ENCODE results near the gene ZCCHC7.
"Not testable (repeated sequence)": the region's sequence is repeated elsewhere in the genome, so short reads cannot be mapped to it uniquely, and the experiment has no call there.

Gene ZCCHC7

GRCh38 chr9:37255944-37256862 lies 135.8 kb downstream of the ZCCHC7 start:
- no peak for DNase-seq

- DNase-seq = no peak
These were observed 139.6 kb downstream of the ZCCHC7 start for GRCh38 chr9:37259951-37260350.

- peak; percentile 16 for DNase-seq
These were observed 142.0 kb downstream of the ZCCHC7 start for GRCh38 chr9:37262410-37262809.

DNA sequence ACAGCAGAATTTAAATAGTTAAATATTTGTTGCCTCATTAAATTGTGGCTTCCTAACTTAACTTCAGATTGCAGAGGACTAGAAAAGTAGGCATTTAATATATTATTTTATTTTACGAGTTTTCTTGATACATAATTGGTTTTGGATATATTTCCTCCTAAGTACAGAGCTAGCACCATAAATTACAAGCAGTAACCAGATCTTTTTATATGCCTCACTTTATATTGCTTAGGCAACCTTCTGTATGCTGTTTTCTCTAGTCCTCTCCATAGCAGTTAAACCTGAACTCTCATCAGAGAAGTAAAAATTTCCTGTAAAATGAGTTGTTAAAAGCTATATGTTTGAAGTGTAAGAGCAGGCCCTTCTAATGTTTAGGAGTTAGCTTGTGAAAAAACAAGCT lies 144.2 kb downstream of the ZCCHC7 start:
- no peak for DNase-seq

DNA sequence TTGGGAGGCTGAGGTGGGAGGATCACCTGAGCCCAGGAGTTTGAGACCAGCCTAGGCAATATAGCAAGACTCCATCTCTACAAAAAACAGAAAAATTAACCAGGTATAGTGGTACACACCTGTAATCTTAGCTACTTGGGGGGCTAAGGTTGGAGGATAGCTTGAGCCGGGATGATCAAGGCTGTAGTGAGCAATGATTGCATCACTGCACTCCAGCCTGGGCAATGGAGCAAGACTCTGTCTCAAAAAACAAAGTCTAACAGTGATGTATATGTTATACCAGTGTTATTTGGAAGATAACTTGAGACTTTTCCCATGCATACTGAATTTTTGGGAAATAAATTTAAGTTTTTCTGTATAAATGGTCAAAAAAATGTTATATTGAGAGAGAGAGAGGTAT lies 146.3 kb downstream of the ZCCHC7 start:
- no peak for DNase-seq

DNA sequence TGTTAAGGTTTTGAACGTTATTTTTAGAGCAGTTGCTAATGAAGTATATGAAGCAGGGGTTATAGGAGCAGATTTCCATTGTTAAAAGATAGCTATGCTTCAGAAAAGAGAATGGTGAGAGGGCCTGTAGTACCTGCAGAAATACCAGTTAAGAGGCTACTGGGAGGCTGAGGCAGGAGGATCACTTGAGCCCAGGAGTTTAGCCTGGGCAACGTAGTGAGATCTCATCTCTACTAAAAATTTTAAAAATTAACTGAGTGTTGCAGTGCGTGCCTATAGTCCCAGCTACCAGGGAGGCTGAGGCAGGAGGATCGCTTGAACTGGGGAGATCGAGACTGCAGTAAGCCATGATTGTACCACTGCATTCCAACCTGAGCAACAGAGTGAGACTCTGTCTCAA lies 148.8 kb downstream of the ZCCHC7 start:
- no peak for DNase-seq

DNA sequence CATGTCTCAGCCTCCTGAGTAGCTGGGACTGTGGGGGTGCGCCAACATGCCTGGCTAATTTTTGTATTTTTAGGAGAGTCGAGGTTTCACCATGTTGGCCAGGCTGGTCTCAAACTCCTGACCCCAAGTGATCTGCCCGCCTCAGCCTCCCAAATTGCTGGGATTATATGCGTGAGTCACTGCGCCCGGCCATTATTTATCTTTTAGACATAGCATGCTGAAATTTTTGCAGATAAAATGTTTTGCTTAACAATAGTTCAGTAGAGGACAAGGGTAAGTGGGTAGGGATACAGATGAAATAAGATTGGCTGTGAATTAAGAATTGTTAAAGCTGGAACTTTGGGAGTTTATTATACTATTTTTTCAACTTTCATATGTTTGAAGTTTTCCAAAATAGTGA lies 151.3 kb downstream of the ZCCHC7 start:
- DNase-seq = no peak

GRCh38 chr9:37273595-37273994 lies 153.2 kb downstream of the ZCCHC7 start:
- no peak for DNase-seq

DNA sequence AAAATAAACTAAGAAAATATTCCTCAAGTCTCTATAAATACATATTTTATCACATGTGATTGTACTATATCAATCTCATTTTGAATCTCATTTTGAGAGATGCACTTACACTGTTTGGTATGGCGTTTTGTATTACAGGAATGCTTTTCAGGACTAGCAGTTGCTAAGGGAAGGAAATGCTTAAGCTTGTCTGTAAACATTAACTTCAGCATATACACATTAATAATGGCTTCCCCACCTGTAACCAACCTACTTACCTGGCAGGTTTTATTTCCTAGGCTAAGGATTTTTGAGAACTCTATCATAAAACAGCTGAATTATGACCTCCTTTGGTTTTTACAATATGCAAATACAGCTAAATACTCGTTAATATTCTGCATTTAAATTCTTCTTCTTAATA lies 161.2 kb downstream of the ZCCHC7 start:
- DNase-seq = no peak

DNA sequence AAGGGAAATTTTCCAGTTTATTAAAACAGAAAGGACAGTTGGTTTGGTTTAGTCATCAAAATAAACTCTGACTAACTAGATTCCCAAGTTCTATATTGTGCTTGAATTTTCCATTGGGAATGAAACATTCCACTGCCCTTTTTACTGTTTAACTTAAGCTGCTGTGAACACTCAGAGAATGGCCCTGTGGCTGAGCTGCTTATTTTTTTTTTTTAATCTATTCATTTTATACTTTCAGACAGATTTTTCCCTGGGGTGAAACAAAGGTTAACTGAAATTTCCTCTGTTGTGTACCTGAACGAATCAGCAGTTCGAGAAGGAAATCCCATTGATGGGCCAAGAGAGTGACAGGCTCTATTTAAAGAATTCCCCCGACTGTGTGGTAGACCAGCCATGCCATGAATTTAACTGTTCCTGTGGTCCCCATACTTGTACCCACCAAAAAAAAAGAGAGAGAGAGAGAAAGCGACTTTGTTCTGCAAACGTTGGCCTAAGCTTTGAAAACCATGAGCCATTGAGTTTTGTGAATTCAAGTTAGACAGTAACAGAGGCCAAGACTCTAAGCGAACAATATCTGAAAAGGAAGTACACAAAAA lies 163.5 kb downstream of the ZCCHC7 start:
- DNase-seq = peak; percentile 69

- peak; percentile 53 for DNase-seq
These were observed 164.3 kb downstream of the ZCCHC7 start for GRCh38 chr9:37284636-37285035.

DNA sequence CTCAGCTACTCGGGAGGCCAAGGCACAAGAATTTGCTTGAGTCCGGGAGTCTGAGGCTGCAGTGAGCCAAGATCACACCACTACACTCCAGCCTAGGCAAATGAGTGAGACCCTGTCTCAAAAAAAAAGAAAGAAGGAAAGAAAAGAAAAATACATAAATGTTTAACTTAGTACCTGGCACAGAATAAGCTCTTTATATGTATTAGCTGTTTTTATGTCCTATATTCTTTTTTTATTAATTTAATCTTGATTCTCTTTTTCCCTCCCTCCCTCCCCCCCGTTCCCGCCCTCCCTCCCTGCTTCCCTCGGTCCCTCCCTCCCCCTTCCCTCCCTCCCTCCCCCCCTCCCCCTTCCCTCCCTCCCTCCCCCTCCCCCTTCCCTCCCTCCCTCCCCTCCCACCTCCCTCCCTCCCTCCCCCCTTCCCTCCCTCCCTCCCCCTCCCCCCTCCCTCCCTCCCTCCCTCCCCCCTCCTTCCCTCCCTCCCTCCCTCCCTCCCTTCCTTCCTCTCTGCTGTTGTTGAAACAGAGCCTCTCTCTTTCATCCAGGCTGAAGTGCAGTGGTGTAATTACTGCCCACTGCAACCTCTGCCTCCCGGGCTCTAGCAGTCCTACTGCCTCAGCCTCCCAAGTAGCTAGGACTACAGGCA lies 166.3 kb downstream of the ZCCHC7 start:
- DNase-seq = no peak

DNA sequence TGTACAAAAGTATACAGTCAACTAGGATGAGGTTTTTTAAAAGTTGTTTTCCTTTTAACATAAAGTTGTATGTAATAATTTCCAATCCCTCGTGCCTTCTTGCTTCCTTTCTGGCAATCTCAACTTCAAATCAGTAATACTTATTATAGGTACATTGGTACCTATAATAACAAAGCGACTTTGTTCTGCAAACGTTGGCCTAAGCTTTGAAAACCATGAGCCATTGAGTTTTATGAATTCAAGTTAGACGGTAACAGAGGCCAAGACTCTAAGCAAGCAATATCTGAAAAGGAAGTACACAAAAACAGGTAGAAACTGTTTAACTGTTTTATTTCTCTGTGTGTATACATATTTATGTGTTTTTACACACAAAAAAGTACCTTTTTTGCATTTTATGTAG lies 166.9 kb downstream of the ZCCHC7 start:
- DNase-seq = no peak

DNA sequence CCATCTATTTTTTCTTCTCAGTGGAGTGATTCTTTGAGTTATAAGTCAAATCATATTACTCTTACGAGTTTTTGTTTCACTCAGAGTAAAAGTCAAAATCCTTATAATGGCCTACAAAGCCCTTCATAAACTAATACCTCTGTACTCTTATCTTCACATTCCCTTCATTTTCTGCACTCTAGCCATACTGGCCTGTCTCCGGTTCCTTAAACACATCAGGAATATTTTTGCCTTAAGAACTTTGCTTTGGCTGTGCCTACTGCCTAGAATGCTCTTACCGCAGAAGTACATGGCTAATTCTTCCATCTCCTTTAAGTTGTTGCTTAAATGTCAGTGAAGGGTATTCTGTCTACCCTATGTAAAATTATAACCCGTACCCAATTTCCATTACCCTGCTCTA lies 169.3 kb downstream of the ZCCHC7 start:
- no peak for DNase-seq

DNA sequence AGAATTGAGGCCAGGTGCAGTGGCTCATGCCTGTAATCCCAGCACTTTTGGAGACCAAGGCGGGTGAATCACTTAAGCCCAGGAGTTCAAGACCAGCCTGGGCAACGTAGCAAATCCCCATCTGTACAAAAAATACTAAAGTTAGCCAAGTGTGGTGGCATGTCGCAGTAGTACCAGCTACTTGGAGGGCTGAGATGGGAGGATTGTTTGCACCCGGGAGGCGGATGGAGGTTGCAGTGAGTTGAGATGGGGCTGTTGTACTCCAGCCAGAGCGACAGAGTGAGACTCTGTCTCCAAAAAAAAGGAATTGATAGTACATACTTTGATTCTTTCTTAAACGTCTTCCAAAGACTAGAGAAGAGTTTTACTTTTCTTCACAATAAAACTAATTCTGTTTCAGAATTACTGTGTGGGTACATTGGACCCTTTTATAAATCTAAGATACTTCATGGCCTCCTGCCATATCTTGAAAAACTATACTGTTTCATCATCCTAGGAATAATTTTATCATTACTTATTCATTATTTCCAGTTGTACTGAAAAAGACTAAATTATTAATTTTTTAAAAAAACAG lies 170.1 kb downstream of the ZCCHC7 start:
- DNase-seq = no peak

DNA sequence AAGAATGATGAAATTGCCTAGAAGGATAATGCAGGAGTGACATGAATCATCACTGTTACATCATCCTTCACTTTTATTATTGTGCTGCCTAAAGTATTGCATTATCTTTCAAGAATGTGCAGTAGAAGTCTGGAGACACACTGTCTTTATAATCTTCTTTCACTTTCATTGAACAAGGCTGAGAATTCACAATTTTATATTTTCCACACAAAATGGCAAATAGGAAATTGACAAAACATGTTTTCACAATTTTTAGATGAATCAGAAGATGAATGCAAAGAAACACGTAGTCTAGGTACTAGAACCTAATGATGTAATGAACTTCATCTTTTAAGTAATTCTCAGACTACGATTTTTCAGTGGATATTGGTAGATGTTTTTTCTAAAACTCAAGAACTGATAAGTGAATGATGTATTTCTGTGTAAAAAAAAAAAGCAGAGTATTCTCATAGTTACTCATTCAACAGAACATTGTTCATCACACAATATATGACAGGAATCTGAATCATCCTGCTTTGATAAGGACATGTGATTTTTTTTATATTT lies 170.6 kb downstream of the ZCCHC7 start:
- peak; percentile 87 for DNase-seq

DNA sequence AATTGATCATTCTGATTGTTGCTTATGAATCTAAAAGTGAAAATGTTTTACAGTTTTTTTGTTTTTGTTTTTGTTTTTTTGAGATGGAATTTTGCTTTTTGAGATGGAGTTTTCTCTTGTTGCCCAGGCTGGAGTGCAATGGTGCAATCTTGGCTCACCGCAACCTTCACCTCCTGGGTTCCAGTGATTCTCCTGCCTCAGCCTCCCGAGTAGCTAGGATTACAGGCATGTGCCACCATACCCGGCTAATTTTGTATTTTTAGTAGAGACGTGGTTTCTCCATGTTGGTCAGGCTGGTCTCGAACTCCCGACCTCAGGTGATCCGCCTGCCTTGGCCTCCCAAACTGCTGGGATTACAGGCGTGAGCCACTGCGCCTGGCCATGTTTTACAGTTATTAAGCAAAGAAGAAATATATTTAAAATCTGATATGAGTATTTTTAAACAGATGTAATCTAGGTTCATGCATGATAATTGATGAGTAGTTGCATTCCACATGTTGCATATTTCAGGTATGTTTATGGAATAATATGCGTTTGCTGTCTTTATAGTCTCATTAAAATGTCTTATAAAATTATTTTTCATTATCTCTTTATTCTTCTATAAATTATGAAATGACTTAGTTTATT lies 171.4 kb downstream of the ZCCHC7 start:
- DNase-seq = not testable (repeated sequence)

DNA sequence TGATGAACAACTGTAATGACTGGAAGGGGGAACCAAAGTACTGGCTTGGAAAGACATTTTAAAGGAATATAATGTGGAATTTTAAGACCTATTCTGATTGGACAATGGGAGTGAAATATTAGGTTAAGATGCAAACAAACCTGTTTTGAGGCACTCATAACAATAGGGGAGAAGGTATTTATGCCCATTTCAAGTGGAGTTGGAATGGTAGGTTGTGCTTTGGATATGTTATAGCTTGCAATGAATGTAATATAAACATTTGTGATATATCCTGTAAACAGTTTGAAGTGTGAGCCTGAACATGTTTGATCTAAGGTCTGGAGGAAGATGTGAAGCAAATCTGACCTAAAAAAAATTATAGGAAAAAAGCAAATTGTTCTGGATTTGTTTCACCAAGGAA lies 172.5 kb downstream of the ZCCHC7 start:
- no peak for DNase-seq

- DNase-seq = peak; percentile 26
These were observed 173.5 kb downstream of the ZCCHC7 start for GRCh38 chr9:37293664-37294524.

DNA sequence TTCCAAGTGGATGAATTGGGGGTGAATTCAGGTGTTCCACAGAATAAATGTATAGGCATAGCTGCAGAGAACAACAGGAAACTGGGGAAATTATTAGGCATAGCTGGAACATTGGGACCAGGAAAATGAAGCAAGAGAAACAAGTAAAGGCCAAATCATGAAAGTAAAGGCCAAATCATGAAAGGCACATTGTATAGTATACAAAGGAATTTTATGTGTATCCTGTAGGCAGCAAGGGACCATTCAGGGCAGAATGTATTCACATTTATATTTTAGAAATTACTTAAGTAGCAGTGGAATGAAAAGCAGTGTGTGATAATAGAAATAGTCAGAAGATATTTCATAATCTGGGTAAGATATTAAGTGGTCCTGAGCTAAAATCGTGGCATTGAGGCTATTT lies 174.8 kb downstream of the ZCCHC7 start:
- no peak for DNase-seq

- no peak for DNase-seq
These were observed 175.4 kb downstream of the ZCCHC7 start for GRCh38 chr9:37295796-37296195.

GRCh38 chr9:37297592-37297991 lies 177.2 kb downstream of the ZCCHC7 start:
- no peak for DNase-seq

Measured in fibroblast of skin of abdomen (primary cell).